T-cell (primary cell): ENCODE results near the gene MT1A. TPM values are rescaled to one million over a fixed set of nuclear protein-coding genes. Genes with fewer than 3 reads are reported as not detected.

ENCODE experiments used
- ATAC-seq, 4 experiments: fragments of 200-7000 bp in 3 of 4; fragments of 150-1000 bp in 1 of 4; cut with Tn5 transposase; replicated peaks in 1 of 4; 1 replicate in 3 of 4; 2 replicates in 1 of 4; pipeline ENCODE4 v1.10.0; 2021; ENCODE audit warnings: moderate library complexity in 3 of 4, mild to moderate bottlenecking in 2 of 4, moderate number of reproducible peaks in 1 of 4
- CTCF ChIA-PET, 2 donors: fragments of 300-600 bp; sonication (Branson Sonifier 250); formaldehyde crosslinking; loops; one replicate each; lab custom pipeline; 2022; ENCODE audit warnings: antibody characterized with exemption in 2 of 2; lab: Charles Lee
- POLR2A ChIA-PET, 2 donors: fragments of 300-600 bp; sonication (Branson Sonifier 250); formaldehyde crosslinking; loops; one replicate each; lab custom pipeline; 2022; ENCODE audit warnings: antibody characterized with exemption in 2 of 2; lab: Charles Lee
- DNase-seq, 35 experiments: peaks; one replicate each; pipeline versions ENCODE4 v3.0.0 to v3.0.0-alpha.2; 2013 to 2023
- H3K27ac ChIP-seq: one replicate; pipeline ENCODE4 v1.5.1; 2013; ENCODE audit warnings: low read length
- H3K27me3 ChIP-seq, 2 experiments: replicated peaks in 1 of 2; 1 replicate in 1 of 2; 2 replicates in 1 of 2; pipeline versions ENCODE4 v1.6.1 to v1.7.0; 2013; ENCODE audit warnings: low read length in 1 of 2, mixed read lengths in 1 of 2; ENCODE audit not compliant: control insufficient read depth in 2 of 2, insufficient read depth in 2 of 2; ENCODE audit errors: extremely low read depth in 1 of 2
- H3K36me3 ChIP-seq, 2 donors: 1 replicate in 1 of 2; 2 replicates in 1 of 2; pipeline versions ENCODE4 v1.6.1 to v1.7.0; 2013; ENCODE audit warnings: low read length in 1 of 2; ENCODE audit not compliant: control insufficient read depth in 2 of 2, insufficient read depth in 1 of 2; ENCODE audit errors: extremely low read depth in 1 of 2
- H3K4me1 ChIP-seq, 2 experiments: 1 replicate in 1 of 2; 2 replicates in 1 of 2; pipeline versions ENCODE4 v1.6.1 to v1.7.0; 2013; ENCODE audit warnings: low read length in 2 of 2, mixed read lengths in 1 of 2; ENCODE audit not compliant: insufficient read depth in 2 of 2, control insufficient read depth in 1 of 2; ENCODE audit errors: extremely low read depth in 1 of 2
- H3K4me3 ChIP-seq, 2 donors: 1 replicate in 1 of 2; 2 replicates in 1 of 2; pipeline versions ENCODE4 v1.5.1 to v1.7.0; 2013; ENCODE audit warnings: mild to moderate bottlenecking in 2 of 2, low read length in 1 of 2, moderate library complexity in 1 of 2; ENCODE audit not compliant: control insufficient read depth in 1 of 2; ENCODE audit errors: extremely low read depth in 1 of 2
- H3K9me3 ChIP-seq: 2 replicates; pipeline ENCODE4 v1.7.0; 2013
- H3K27ac Mint-ChIP-seq, 2 donors: one replicate each; pipeline ENCODE4 v1.8.0; 2020 to 2021; ENCODE audit warnings: mild to moderate bottlenecking in 2 of 2, mixed read lengths in 2 of 2
- H3K27me3 Mint-ChIP-seq, 2 donors: one replicate each; pipeline ENCODE4 v1.8.0; 2021 to 2022; ENCODE audit warnings: mixed read lengths in 2 of 2
- H3K36me3 Mint-ChIP-seq: one replicate; pipeline ENCODE4 v1.8.0; 2021; ENCODE audit warnings: mixed read lengths
- H3K4me1 Mint-ChIP-seq, 3 donors: one replicate each; pipeline ENCODE4 v1.8.0; 2020 to 2022; ENCODE audit warnings: mixed read lengths in 3 of 3, mild to moderate bottlenecking in 1 of 3
- H3K4me3 Mint-ChIP-seq, 3 donors: one replicate each; pipeline ENCODE4 v1.8.0; 2020 to 2022; ENCODE audit warnings: mild to moderate bottlenecking in 3 of 3, mixed read lengths in 3 of 3, moderate library complexity in 3 of 3
- H3K9me3 Mint-ChIP-seq, 3 donors: one replicate each; pipeline ENCODE4 v1.8.0; 2020 to 2022; ENCODE audit warnings: mixed read lengths in 3 of 3
- WGBS: methylation state at CpG from one replicate; pipeline ENCODE4 v1.1.5; 2013; ENCODE audit warnings: missing lambda C conversion rate; ENCODE audit not compliant: insufficient coverage; 5-methylcytosine and 5-hydroxymethylcytosine counted together
- total RNA-seq, 35 experiments: library from RNA in 6 of 35; stranded (reverse) in 6 of 35; fragments of 120-200 nt in 1 of 35; gene quantifications; one replicate each; pipeline versions ENCODE4 v1.2.1 to v1.2.4 and lab custom pipeline; 2013 to 2026

MT1A gene
- total RNA-seq, 5 donors from 2014 or later (not counting 1 experiment from before 2014, with no cell fraction given): not detected

DNA sequence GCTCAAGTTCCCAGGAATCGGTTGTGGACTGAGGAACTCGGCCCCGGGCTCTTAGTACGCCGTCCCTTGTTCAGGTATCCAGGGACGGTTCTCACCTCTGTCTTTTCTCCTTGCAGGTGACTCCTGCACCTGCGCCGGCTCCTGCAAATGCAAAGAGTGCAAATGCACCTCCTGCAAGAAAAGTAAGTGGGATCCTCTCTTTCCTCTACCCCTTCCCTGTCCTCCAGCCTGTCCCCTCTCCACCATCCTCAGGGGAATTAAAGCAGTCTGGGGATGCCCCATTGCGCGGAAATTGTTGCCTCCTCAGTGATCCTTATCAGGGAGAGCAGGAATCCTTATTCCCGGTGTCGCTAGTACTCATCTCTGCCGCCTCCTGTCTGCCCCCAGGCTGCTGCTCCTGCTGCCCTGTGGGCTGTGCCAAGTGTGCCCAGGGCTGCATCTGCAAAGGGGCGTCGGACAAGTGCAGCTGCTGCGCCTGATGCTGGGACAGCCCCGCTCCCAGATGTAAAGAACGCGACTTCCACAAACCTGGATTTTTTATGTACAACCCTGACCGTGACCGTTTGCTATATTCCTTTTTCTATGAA, 29.5 kb upstream of the MT1A start:
- DNase-seq (no peak), ATAC-seq (peak in 2 of 4 experiments; percentile 13)
- Mint-ChIP-seq H3K27me3 (no peaks in the 10 kb centered on the region), H3K27ac (peak overlapping the region; percentile 93 to 98), H3K9me3 (no peaks in the 10 kb centered on the region), H3K4me1 (peaks cover 43 to 55% (median 51%) of the 10 kb centered on the region in 3 donors), H3K4me3 (peak overlapping the region; percentile 91 to 96 (median 94)), H3K36me3 (no peaks in the 10 kb centered on the region)
- Histone ChIP-seq H3K9me3 (no peaks in the 10 kb centered on the region), H3K36me3 (no peaks in the 10 kb centered on the region), H3K4me3 (peak overlapping the region; percentile 66 to 67), H3K27me3 (no peaks in the 10 kb centered on the region), H3K4me1 (peaks cover 27 to 51% of the 10 kb centered on the region in 2 experiments), H3K27ac (peak overlapping the region; percentile 95)
- WGBS: 0% methylated on average over 13 of the region's 21 CpGs
- CTCF ChIA-PET: interaction anchor here in 1 of 2 donors (0.6 to 3.7 kb wide), 6 partner anchors 8 to 93 kb away, joined by 3 to 24 read pairs (median 5); no protein-coding TSS in a partner anchor
- POLR2A ChIA-PET: interaction anchor here in 1 of 2 donors (1.0 to 1.6 kb wide), 3 partner anchors 17 to 67 kb away, joined by 4 to 7 read pairs (median 5); partner anchors contain the start of gene MT1E

DNA sequence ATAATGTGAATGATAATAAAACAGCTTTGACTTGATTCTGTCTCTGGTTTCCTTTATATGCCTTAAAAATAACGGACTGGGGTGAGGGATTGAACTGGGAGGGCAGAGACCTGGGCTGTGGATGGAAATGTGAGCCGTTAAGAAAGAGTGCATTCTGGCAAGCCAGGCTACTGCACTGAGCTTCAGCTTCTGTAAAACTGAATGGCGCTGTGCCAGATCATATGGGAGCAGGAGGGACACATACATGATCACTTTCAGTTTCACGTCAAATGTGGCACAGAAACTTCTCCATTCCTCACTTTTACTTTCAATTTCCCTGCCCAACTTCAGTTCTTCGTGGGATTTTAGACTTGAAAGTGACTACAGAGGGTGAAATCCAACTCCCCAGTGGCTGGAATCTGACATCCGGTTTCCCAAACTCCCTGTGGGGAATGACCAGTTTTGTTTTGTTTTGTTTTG, 29.0 kb upstream of the MT1A start:
- H3K27ac Mint-ChIP-seq: peak overlapping the region; percentile 93 to 98
- H3K4me1 Mint-ChIP-seq: peaks cover 44 to 56% (median 51%) of the 10 kb centered on the region in 3 donors
- Histone ChIP-seq H3K9me3 (no peaks in the 10 kb centered on the region), H3K4me3 (peak overlapping the region; percentile 66 to 67), H3K27me3 (no peaks in the 10 kb centered on the region), H3K27ac (peak overlapping the region; percentile 95), H3K4me1 (peaks cover 27 to 51% of the 10 kb centered on the region in 2 experiments), H3K36me3 (no peaks in the 10 kb centered on the region)
- H3K4me3 Mint-ChIP-seq: peak overlapping the region; percentile 91 to 96 (median 94)
- ATAC-seq (peak; percentile 34 to 56 (median 44)), DNase-seq (peak in 34 of 35 experiments; percentile 49 to 93 (median 75))
- no peaks in the 10 kb centered on the region for H3K36me3 Mint-ChIP-seq
- H3K9me3 Mint-ChIP-seq: no peaks in the 10 kb centered on the region
- H3K27me3 Mint-ChIP-seq: no peaks in the 10 kb centered on the region
- CTCF ChIA-PET: interaction anchor here in 1 of 2 donors (1.2 to 2.3 kb wide), 2 partner anchors 9 to 92 kb away, joined by 4 to 8 read pairs; no protein-coding TSS in a partner anchor
- 0% methylated on average over 3 of the region's 6 CpGs for WGBS
- POLR2A ChIA-PET: interaction anchor here in 1 of 2 donors (0.5 to 1.6 kb wide), 4 partner anchors 12 to 97 kb away, joined by 3 to 5 read pairs (median 3); no protein-coding TSS in a partner anchor

DNA sequence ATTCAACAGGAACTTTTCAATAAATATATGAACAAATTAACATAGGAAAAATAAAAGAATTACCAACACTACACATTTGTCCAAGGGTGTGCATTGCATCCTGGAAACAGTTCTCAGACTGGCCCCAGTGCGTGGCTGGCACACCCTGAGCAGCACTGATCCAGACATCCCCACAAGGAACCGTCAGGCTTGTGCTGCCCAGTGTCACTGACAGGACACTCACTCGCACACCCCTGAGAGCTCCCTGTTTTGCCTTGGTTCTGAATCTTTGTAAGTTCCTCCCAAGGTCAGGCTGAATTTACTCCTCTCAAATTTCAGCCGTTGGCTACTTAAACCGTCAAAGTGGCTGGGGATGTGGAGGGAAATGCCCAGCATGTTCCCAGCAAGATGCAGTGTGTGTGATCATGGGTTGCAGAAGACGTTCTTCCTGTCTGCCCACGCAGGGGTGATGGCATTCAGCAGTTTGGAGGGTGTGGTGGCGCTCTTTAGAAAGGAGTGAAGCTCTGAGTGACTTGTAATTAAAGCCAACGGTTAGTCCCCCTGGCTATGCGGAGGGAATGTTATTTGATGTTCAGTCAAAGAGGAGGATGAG, 28.4 kb upstream of the MT1A start:
- POLR2A ChIA-PET: interaction anchor here in 1 of 2 donors (0.5 to 1.6 kb wide), 4 partner anchors 11 to 97 kb away, joined by 3 to 5 read pairs (median 3); no protein-coding TSS in a partner anchor

DNA sequence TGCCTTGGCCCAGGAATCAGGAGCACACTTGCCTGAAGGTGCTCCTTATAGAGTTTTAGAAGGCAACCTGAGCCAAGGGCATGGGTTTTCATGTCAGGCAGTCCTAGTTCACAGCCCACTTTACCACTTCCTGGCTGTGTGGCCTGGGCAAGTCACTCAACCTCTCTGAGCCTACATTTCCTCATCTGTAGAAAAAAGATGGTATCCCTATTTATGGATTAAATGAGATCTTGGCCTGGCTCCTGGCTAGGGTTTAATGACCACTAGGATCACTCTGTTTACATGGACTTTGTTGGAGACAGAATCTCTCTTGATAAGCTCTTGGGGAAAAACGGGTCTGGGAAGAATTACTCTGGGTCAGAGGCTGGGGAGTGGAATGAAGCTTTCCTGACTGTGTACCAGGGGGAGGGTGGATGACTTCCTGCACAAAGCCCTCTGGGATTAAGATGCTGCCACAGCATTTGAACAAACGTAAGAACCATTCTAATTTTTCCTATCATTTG, 27.8 kb upstream of the MT1A start:
- Histone ChIP-seq H3K27me3 (no peaks in the 10 kb centered on the region), H3K9me3 (no peaks in the 10 kb centered on the region), H3K4me3 (no peak overlapping the region), H3K4me1 (peaks cover 27 to 51% of the 10 kb centered on the region in 2 experiments), H3K36me3 (no peaks in the 10 kb centered on the region), H3K27ac (peak overlapping the region; percentile 95)
- peak in 2 of 35 experiments; percentile 17 to 29 for DNase-seq
- Mint-ChIP-seq H3K27me3 (no peaks in the 10 kb centered on the region), H3K9me3 (no peaks in the 10 kb centered on the region), H3K36me3 (no peaks in the 10 kb centered on the region), H3K27ac (peak overlapping the region; percentile 93 to 98), H3K4me1 (peaks cover 49 to 58% (median 51%) of the 10 kb centered on the region in 3 donors), H3K4me3 (peak overlapping the region; percentile 72 to 96 (median 91))
- peak in 2 of 4 experiments; percentile 5 to 34 for ATAC-seq
- ChIA-PET POLR2A (interaction anchor here in 1 of 2 donors (1.3 to 1.6 kb wide), 2 partner anchors 13 to 33 kb away, joined by 3 to 5 read pairs; no protein-coding TSS in a partner anchor), CTCF (interaction anchor here in 1 of 2 donors (1.0 to 2.3 kb wide), 3 partner anchors 10 to 92 kb away, joined by 3 to 8 read pairs (median 5); no protein-coding TSS in a partner anchor)
- WGBS: 63% methylated on average over 2 of the region's 2 CpGs

More for the DNA sequence above, 28.4 kb upstream of the MT1A start:
- H3K4me3 Mint-ChIP-seq: peak overlapping the region; percentile 91 to 96 (median 94)
- ATAC-seq (peak; percentile 22 to 78 (median 26)), DNase-seq (peak in 34 of 35 experiments; percentile 44 to 88 (median 70))
- Histone ChIP-seq H3K27ac (peak overlapping the region; percentile 95), H3K36me3 (no peaks in the 10 kb centered on the region), H3K27me3 (no peaks in the 10 kb centered on the region), H3K9me3 (no peaks in the 10 kb centered on the region), H3K4me3 (peak overlapping the region; percentile 66 to 67), H3K4me1 (peaks cover 27 to 51% of the 10 kb centered on the region in 2 experiments)
- no peaks in the 10 kb centered on the region for H3K9me3 Mint-ChIP-seq
- 0% methylated on average over 10 of the region's 10 CpGs for WGBS
- peak overlapping the region; percentile 93 to 98 for H3K27ac Mint-ChIP-seq
- no peaks in the 10 kb centered on the region for H3K36me3 Mint-ChIP-seq
- CTCF ChIA-PET: interaction anchor here in 1 of 2 donors (1.0 to 2.3 kb wide), 4 partner anchors 9 to 92 kb away, joined by 3 to 8 read pairs (median 4); no protein-coding TSS in a partner anchor
- no peaks in the 10 kb centered on the region for H3K27me3 Mint-ChIP-seq
- H3K4me1 Mint-ChIP-seq: peaks cover 47 to 58% (median 51%) of the 10 kb centered on the region in 3 donors

DNA sequence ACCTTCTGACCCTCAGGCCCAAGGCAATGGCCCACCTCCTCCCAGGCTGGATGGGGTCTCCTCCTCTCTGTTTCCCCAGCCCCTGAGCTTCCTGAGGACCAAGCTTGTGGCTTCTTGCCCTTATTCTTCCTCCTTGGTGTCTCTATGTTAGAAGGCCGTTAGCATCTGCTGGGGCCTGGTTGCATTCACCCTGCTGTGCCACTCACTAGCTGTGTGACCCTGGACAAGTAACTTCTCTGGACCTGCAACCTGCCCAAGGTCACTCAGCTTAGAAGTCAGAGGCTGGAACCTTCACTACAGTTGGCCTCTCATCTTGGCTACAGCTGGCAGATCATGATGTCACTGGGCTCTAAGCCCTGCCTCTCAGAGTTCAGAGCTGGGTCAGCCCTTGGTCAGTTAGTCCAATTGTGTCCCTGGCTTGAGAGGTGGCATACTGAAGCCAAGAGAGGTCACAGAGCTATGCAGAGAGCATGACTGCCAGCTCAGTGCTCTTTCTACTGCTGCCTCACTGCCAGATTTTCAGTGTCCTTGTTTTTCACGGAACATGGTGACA, 27.1 kb upstream of the MT1A start:
- H3K27ac ChIP-seq: peak overlapping the region; percentile 95
- CTCF ChIA-PET: interaction anchor here (0.6 to 2.3 kb wide), 5 partner anchors 10 to 1124 kb away, joined by 3 to 8 read pairs (median 5); no protein-coding TSS in a partner anchor
- no peaks in the 10 kb centered on the region for H3K36me3 ChIP-seq
- Mint-ChIP-seq H3K36me3 (no peaks in the 10 kb centered on the region), H3K4me1 (peaks cover 47 to 56% (median 49%) of the 10 kb centered on the region in 3 donors), H3K9me3 (no peaks in the 10 kb centered on the region), H3K4me3 (peak overlapping the region in 2 of 3 donors; percentile 17 to 96), H3K27ac (peak overlapping the region; percentile 93 to 98), H3K27me3 (no peaks in the 10 kb centered on the region)
- ATAC-seq (no peak), DNase-seq (no peak)
- H3K27me3 ChIP-seq: peaks cover 0 to 3% of the 10 kb centered on the region in 2 experiments
- peaks cover 27 to 51% of the 10 kb centered on the region in 2 experiments for H3K4me1 ChIP-seq
- POLR2A ChIA-PET: interaction anchor here in 1 of 2 donors (0.5 kb wide), 1 partner anchor 84 kb away, joined by 3 read pairs; no protein-coding TSS in a partner anchor
- WGBS: 78% methylated on average over 1 of the region's 2 CpGs
- no peaks in the 10 kb centered on the region for H3K9me3 ChIP-seq
- H3K4me3 ChIP-seq: no peak overlapping the region
